HepG2 (cell line): ENCODE results near the gene ADPGK. TPM values are rescaled to one million over a fixed set of nuclear protein-coding genes. Genes with fewer than 3 reads are reported as not detected.

ENCODE experiments used
- ATAC-seq: fragments of 200-7000 bp; cut with Tn5 transposase; 3 replicates; pipeline ENCODE4 v1.9.1; 2020; ENCODE audit warnings: mild to moderate bottlenecking, moderate library complexity
- BruUV-seq: library from RNA; stranded (reverse); fragments of 400-500 nt; replicated peaks from 2 replicates; lab custom pipeline; 2021; lab: Mats Ljungman, UMichigan
- CTCF ChIA-PET: fragments of 300-600 bp; formaldehyde crosslinking; extraction: SDS; loops from one replicate; lab custom pipeline; 2021; ENCODE audit warnings: low total read pairs, inconsistent platforms, low intra/inter-chr PET ratio; lab: Yijun Ruan, JAX
- POLR2A ChIA-PET: fragments of 350-600 bp; sonication (Branson Sonifier 250); formaldehyde crosslinking; loops from one replicate; lab custom pipeline; 2020; ENCODE audit warnings: antibody characterized with exemption, inconsistent platforms; lab: Yijun Ruan, JAX
- DNase-seq: peaks from one replicate; pipeline ENCODE4 v3.0.0-alpha.2; 2015; ENCODE audit warnings: low spot score
- FAIRE-seq: peaks from 3 replicates; lab custom pipeline; 2011; peaks lifted over from hg19 to GRCh38; lab: Jason Lieb, UNC
- H2AFZ ChIP-seq: one replicate; pipeline ENCODE4 v1.6.1; 2011; ENCODE audit warnings: low read length, inconsistent platforms
- H3K27ac ChIP-seq: fragments of 300-600 bp; 3 replicates; pipeline ENCODE4 v1.8.0; 2011; ENCODE audit warnings: mixed run types, mild to moderate bottlenecking, mixed read lengths, low read length, inconsistent platforms; ENCODE audit not compliant: insufficient read depth; ENCODE audit errors: extremely low read length
- H3K27me3 ChIP-seq, 2 experiments: fragments of 200-600 bp in 1 of 2; 2 replicates in 1 of 2; 3 replicates in 1 of 2; pipeline versions ENCODE4 v1.6.0 to v1.8.0; 2011; ENCODE audit warnings: low read length in 2 of 2, mild to moderate bottlenecking in 2 of 2, moderate library complexity in 2 of 2, inconsistent platforms in 1 of 2; ENCODE audit not compliant: insufficient read depth in 2 of 2, control insufficient read depth in 1 of 2
- H3K36me3 ChIP-seq, 2 experiments: fragments of 200-600 bp in 1 of 2; replicated peaks in 1 of 2; 2 replicates in 1 of 2; 3 replicates in 1 of 2; pipeline versions ENCODE4 v1.5.1 to v1.8.0; 2011; ENCODE audit warnings: low read length in 2 of 2, inconsistent platforms in 1 of 2; ENCODE audit not compliant: insufficient read depth in 2 of 2, control insufficient read depth in 1 of 2
- H3K4me1 ChIP-seq: 2 replicates; pipeline ENCODE4 v1.5.1; 2012; ENCODE audit warnings: low read length, inconsistent platforms; ENCODE audit not compliant: insufficient read depth
- H3K4me2 ChIP-seq: 2 replicates; pipeline ENCODE4 v1.6.0; 2011; ENCODE audit warnings: low read depth, low read length, inconsistent platforms
- H3K4me3 ChIP-seq, 3 experiments: fragments of 200-600 bp in 1 of 3; sonication (generic), shearing (Covaris generic) in 1 of 3; replicated peaks in 1 of 3; 2 replicates each; pipeline ENCODE4 v1.5.1; 2011 to 2016; ENCODE audit warnings: low read length in 3 of 3, inconsistent platforms in 2 of 3, low read depth in 2 of 3, mild to moderate bottlenecking in 2 of 3, control low read depth in 1 of 3, mixed read lengths in 1 of 3; ENCODE audit not compliant: insufficient read depth in 1 of 3
- H3K79me2 ChIP-seq: one replicate; pipeline ENCODE4 v1.6.1; 2011; ENCODE audit warnings: low read length, inconsistent platforms; ENCODE audit not compliant: insufficient read depth
- H3K9ac ChIP-seq: 2 replicates; pipeline ENCODE4 v1.6.0; 2011; ENCODE audit warnings: mild to moderate bottlenecking, low read depth, low read length, inconsistent platforms; ENCODE audit not compliant: insufficient read depth
- H3K9me3 ChIP-seq: 2 replicates; pipeline ENCODE4 v1.5.1; 2012; ENCODE audit warnings: mild to moderate bottlenecking, low read length
- H4K20me1 ChIP-seq: 2 replicates; pipeline ENCODE4 v1.6.0; 2011; ENCODE audit warnings: inconsistent platforms, mild to moderate bottlenecking, low read length, moderate library complexity; ENCODE audit not compliant: insufficient read depth
- FOXJ3 ChIP-seq: sonication (generic); formaldehyde crosslinking; IDR thresholded peaks from 2 replicates; pipeline ENCODE4 v1.4.0; 2020; ENCODE audit warnings: missing genetic modification reagents, mild to moderate bottlenecking, borderline replicate concordance
- MAFF ChIP-seq: IDR thresholded peaks from 2 replicates; pipeline ENCODE4 v1.6.1; 2011; ENCODE audit warnings: low read depth, low read length, improper control_type of control experiment
- MAFK ChIP-seq, 2 experiments: IDR thresholded peaks in 1 of 2; conservative IDR thresholded peaks in 1 of 2; 2 replicates each; pipeline ENCODE4 v1.6.1; 2011; ENCODE audit warnings: improper control_type of control experiment in 2 of 2, low read length in 2 of 2
- RAD51 ChIP-seq: fragments of 450-650 bp; IDR thresholded peaks from 2 replicates; pipeline ENCODE4 v1.6.1; 2016; ENCODE audit warnings: borderline replicate concordance
- TBL1XR1 ChIP-seq: fragments of 150-350 bp; IDR thresholded peaks from 2 replicates; pipeline ENCODE4 v1.6.1; 2014; ENCODE audit warnings: borderline replicate concordance, low read length; ENCODE audit not compliant: partially characterized antibody
- WIZ ChIP-seq: sonication (generic); formaldehyde crosslinking; IDR thresholded peaks from 2 replicates; pipeline ENCODE4 v1.5.1; 2020; ENCODE audit warnings: mild to moderate bottlenecking, missing genetic modification reagents
- ZNF253 ChIP-seq: sonication (generic); formaldehyde crosslinking; IDR thresholded peaks from 2 replicates; pipeline ENCODE4 v1.8.0; 2022; ENCODE audit warnings: mild to moderate bottlenecking, missing genetic modification reagents, borderline replicate concordance
- ZNF3 ChIP-seq: IDR thresholded peaks from 2 replicates; pipeline ENCODE4 v1.7.0; 2017; ENCODE audit warnings: inconsistent platforms
- ZNF564 ChIP-seq: sonication (generic); formaldehyde crosslinking; IDR thresholded peaks from 2 replicates; pipeline ENCODE4 v1.8.1; 2023; ENCODE audit warnings: mild to moderate bottlenecking, missing genetic modification reagents
- ZNF878 ChIP-seq: sonication (generic); formaldehyde crosslinking; IDR thresholded peaks from 2 replicates; pipeline ENCODE4 v1.8.1; 2023; ENCODE audit warnings: mild to moderate bottlenecking, missing genetic modification reagents, moderate library complexity
- ZNF891 ChIP-seq: sonication (generic); formaldehyde crosslinking; IDR thresholded peaks from 2 replicates; pipeline ENCODE4 v1.5.0; 2020; ENCODE audit warnings: mild to moderate bottlenecking, missing genetic modification reagents
- ZSCAN9 ChIP-seq: IDR thresholded peaks from 2 replicates; pipeline ENCODE4 v1.6.1; 2016; ENCODE audit warnings: borderline replicate concordance
- WGBS: methylation state at CpG from one replicate; pipeline ENCODE4 v1.1.6; 2017; ENCODE audit warnings: low lambda C conversion rate; 5-methylcytosine and 5-hydroxymethylcytosine counted together
- in situ Hi-C: cut with HindIII; loops from 2 replicates; pipeline ENCODE4 v1.10.0; 2017; ENCODE audit warnings: low pct_unique_long_range_greater_than_20kb; ENCODE audit not compliant: extremely low pct_ligation_motif_present
- intact Hi-C: fragments of 100-400 bp; cut with micrococcal nuclease; formaldehyde crosslinking; loops from one replicate; pipeline ENCODE4 v1.10.0; 2022; ENCODE audit not compliant: unreplicated experiment
- polyA plus RNA-seq, 8 experiments: library from polyadenylated mRNA; depleted of rRNA in 3 of 8; stranded (reverse) in 7 of 8; unstranded in 1 of 8; fragments of >200 nt; fragmentation: Illumina TruSeq in 4 of 8; extraction: Trizol in 4 of 8; gene quantifications; 2 replicates each; pipeline versions ENCODE4 v1.2.1 to v1.2.3, GENCODE V29; 2011 to 2016; ENCODE audit warnings: low read depth in 4 of 8, missing spikeins in 1 of 8, mixed read lengths in 1 of 8; ENCODE audit not compliant: insufficient read depth in 1 of 8
- total RNA-seq, 5 experiments: library from RNA; depleted of rRNA; stranded (reverse); fragments of >200 nt; fragmentation: Illumina TruSeq; extraction: Trizol; gene quantifications; 2 replicates each; pipeline ENCODE4 v1.2.3, GENCODE V29; 2016; ENCODE audit warnings: low read depth in 1 of 5
- TF ChIP-seq, protein P1 (sequence below): sonication (generic); formaldehyde crosslinking; IDR thresholded peaks from 2 replicates; pipeline ENCODE4 v1.8.1; 2022; ENCODE audit warnings: mild to moderate bottlenecking, missing genetic modification reagents

The ADPGK gene
- total and polyA plus RNA-seq, 2 of the 13 experiments (the other 11 are each of a cell fraction or from before 2014, with no cell fraction given), result 61.6 to 67.5 TPM

DNA sequence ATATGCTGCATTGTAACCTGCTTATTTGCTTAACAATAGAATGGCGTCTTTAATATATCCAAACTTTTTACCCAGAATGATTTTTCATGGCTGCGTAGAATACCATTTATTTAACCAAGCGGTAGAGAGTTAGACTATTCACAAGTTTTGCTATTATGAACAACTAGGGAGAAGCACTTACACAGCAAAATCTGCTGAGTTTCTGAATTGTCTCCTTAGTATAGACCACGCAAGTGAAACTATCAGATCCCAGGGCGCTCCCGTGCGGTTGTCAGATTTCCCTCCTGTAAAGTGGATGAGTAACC, 12.6 kb upstream of the ADPGK start:
- TF ChIP-seq ZNF891 (CRISPR knock-in tag), result no peak
- TF ChIP-seq MAFK (conservative IDR thresholded peaks at IDR 0.05 in 1 of 2, IDR thresholded peaks at IDR 0.05 in 1 of 2; ENCODE audit: low read length in 2 of 2), result peak; percentile 43 to 56; a peak in 2 of 4 replicates
- TF ChIP-seq MAFF, result 0 out of 2 replicates have a peak, but pooled peaks have one; percentile 27
- TF ChIP-seq ZNF3 (CRISPR knock-in tag), result no peak
- BruUV-seq, result no TSS peak
- Histone ChIP-seq H3K9me3 (no peaks in the 10 kb centered on the region), H3K4me3 (peak overlapping the region; percentile 56 to 81 (median 65)), H3K27me3 (peaks cover 1 to 14% of the 10 kb centered on the region in 2 experiments; a peak in 4 of 5 replicates), H3K79me2 (no peaks in the 10 kb centered on the region), H3K9ac (peak overlapping the region; percentile 31; the same call in 1 of the 2 replicates), H3K27ac (no peak overlapping the region), H2AFZ (no peak overlapping the region), H3K36me3 (no peaks in the 10 kb centered on the region), H3K4me1 (peaks cover 10% of the 10 kb centered on the region; the same call in 1 of the 2 replicates), H3K4me2 (peak overlapping the region; percentile 88), H4K20me1 (no peaks in the 10 kb centered on the region)
- POLR2A ChIA-PET, result no interaction called here
- in situ Hi-C loops (loop anchor here (5.0 kb wide), 2 partner anchors 51 to 286 kb away; no protein-coding TSS in a partner anchor), intact Hi-C loops (loop anchor here (10.0 kb wide), 1 partner anchor 449 kb away; no protein-coding TSS in a partner anchor)
- WGBS, result 23% methylated on average over 7 of the region's 7 CpGs
- CTCF ChIA-PET, result interaction anchor here (1.5 kb wide), 1 partner anchor 285 kb away, joined by 16 read pairs; no protein-coding TSS in a partner anchor
- DNase-seq (no peak), FAIRE-seq (no peak), ATAC-seq (no peak; the same call in 2 of the 3 replicates)

DNA sequence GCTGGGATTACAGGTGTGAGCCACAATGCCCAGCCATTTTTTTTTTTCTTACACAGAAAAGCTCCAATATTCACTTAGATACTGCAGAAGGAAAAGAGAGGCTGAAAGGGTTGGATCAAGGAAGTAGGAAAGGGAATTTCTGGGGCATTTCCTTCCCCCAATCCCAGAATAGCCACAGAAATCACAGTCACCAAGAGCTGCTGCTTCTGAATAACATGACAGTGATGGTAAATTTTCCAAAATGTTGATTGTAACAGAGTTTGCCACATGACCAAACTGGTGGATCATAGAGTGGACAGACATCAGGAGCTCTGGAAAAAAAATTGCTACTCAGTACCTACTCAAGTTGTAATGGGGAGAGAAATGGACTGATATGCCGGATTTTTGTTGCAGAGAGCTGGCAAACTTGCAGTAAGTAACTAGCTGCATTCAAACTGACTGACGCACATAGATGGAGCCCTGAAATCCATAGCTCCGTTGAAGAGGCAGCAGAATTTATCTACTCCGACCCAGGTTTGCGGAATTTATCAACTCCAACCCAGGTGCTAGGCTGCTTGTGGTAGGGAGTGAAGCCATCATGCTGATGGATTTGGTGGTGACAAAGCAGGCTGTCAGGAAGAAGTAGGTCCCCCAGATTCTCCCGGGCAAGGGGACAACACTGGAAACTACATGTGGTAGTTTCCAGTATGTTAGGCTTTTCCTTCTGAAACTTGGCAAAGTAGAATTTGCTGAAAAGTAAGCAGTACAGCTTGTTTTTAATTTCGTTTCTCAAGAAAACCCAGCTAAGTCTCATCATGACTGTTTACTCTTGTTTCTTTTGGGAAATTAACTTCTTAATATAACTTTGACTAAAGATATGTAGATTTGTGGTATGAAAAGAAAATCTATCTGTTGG, 10.5 kb upstream of the ADPGK start:
- ATAC-seq (no peak), DNase-seq (no peak), FAIRE-seq (no peak)
- Histone ChIP-seq H3K4me1 (peaks cover 10% of the 10 kb centered on the region; the same call in 1 of the 2 replicates), H3K79me2 (no peaks in the 10 kb centered on the region), H3K9ac (no peak overlapping the region), H2AFZ (no peak overlapping the region), H3K4me3 (no peak overlapping the region), H3K4me2 (no peak overlapping the region), H3K27me3 (peaks cover 0 to 12% of the 10 kb centered on the region in 2 experiments; a peak in 4 of 5 replicates), H3K9me3 (no peaks in the 10 kb centered on the region), H3K27ac (no peak overlapping the region), H3K36me3 (no peaks in the 10 kb centered on the region), H4K20me1 (no peaks in the 10 kb centered on the region)
- intact Hi-C loops (loop anchor here (10.0 kb wide), 1 partner anchor 451 kb away; no protein-coding TSS in a partner anchor), in situ Hi-C loops (no loop called here)
- TF ChIP-seq ZNF564 (no peak), FOXJ3 (CRISPR knock-in tag) (no peak), ZNF878 (CRISPR knock-in tag) (no peak), TBL1XR1 (no peak), ZNF253 (CRISPR knock-in tag) (no peak), WIZ (CRISPR knock-in tag) (no peak), RAD51 (no peak), ZSCAN9 (no peak)
- TF ChIP-seq, protein P1, sequence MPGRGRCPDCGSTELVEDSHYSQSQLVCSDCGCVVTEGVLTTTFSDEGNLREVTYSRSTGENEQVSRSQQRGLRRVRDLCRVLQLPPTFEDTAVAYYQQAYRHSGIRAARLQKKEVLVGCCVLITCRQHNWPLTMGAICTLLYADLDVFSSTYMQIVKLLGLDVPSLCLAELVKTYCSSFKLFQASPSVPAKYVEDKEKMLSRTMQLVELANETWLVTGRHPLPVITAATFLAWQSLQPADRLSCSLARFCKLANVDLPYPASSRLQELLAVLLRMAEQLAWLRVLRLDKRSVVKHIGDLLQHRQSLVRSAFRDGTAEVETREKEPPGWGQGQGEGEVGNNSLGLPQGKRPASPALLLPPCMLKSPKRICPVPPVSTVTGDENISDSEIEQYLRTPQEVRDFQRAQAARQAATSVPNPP (CRISPR knock-in tag), result no peak
- CTCF ChIA-PET, result no interaction called here
- POLR2A ChIA-PET, result no interaction called here
- no TSS peak for BruUV-seq
- 40% methylated on average over 7 of the region's 7 CpGs for WGBS
